ENCODE results near the gene SF3B1. TPM values are rescaled to one million over a fixed set of nuclear protein-coding genes. Genes with fewer than 3 reads are reported as not detected.

The SF3B1 gene
- total RNA-seq, 1 experiment from 2014 or later = 156 TPM

- no peak overlapping the region for H3K27ac ChIP-seq
- no peaks in the 10 kb centered on the region for H3K79me2 ChIP-seq (ENCODE audit: low read depth)
- no peak overlapping the region for H2AFZ ChIP-seq
- H3F3A ChIP-seq (ENCODE audit: insufficient read depth, low read depth) = no peaks in the 10 kb centered on the region
- no peaks in the 10 kb centered on the region for H3K36me3 ChIP-seq (ENCODE audit: low read depth)
- no peaks in the 10 kb centered on the region for H4K20me1 ChIP-seq (ENCODE audit: insufficient read depth)
- no peaks in the 10 kb centered on the region for H3K9me3 ChIP-seq (ENCODE audit: insufficient read depth, low read depth)
- ChIA-PET CTCF (no interaction called here), POLR2A (ENCODE audit: unreplicated experiment) (no interaction called here)
- TF ChIP-seq CTCF (conservative IDR thresholded peaks at IDR 0.05) = no peak
- no peak for TF ChIP-seq EZH2 (IDR thresholded peaks at IDR 0.05; ENCODE audit: low read depth)
- no peak for DNase-seq
- H3K27me3 ChIP-seq (ENCODE audit: insufficient read depth, low read depth) = no peaks in the 10 kb centered on the region
- no peak overlapping the region for H3K4me2 ChIP-seq
- H3K9me2 ChIP-seq (ENCODE audit: insufficient read depth) = no peaks in the 10 kb centered on the region
- BruUV-seq (replicated peaks) = no TSS peak
- no peak overlapping the region for H3K4me3 ChIP-seq
- no peaks in the 10 kb centered on the region for H3K4me1 ChIP-seq (replicated peaks; ENCODE audit: insufficient read depth)
- intact Hi-C loops (cut with micrococcal nuclease; ENCODE audit: unreplicated experiment) = no loop called here
Observed at GRCh38 chr2:197359859-197360258, 75.0 kb downstream of the SF3B1 start.

- Histone ChIP-seq H3K27me3 (ENCODE audit: insufficient read depth, low read depth) (no peaks in the 10 kb centered on the region), H3K27ac (no peak overlapping the region), H3K4me3 (no peak overlapping the region), H3K79me2 (ENCODE audit: low read depth) (no peaks in the 10 kb centered on the region), H3F3A (ENCODE audit: insufficient read depth, low read depth) (no peaks in the 10 kb centered on the region), H3K9me2 (ENCODE audit: insufficient read depth) (no peaks in the 10 kb centered on the region), H3K9me3 (ENCODE audit: insufficient read depth, low read depth) (no peaks in the 10 kb centered on the region), H2AFZ (no peak overlapping the region), H3K4me2 (no peak overlapping the region), H3K4me1 (replicated peaks; ENCODE audit: insufficient read depth) (no peaks in the 10 kb centered on the region), H3K36me3 (ENCODE audit: low read depth) (no peaks in the 10 kb centered on the region), H4K20me1 (ENCODE audit: insufficient read depth) (no peaks in the 10 kb centered on the region)
- TF ChIP-seq CTCF (conservative IDR thresholded peaks at IDR 0.05) (no peak), EZH2 (IDR thresholded peaks at IDR 0.05; ENCODE audit: low read depth) (no peak)
- ChIA-PET CTCF (no interaction called here), POLR2A (ENCODE audit: unreplicated experiment) (no interaction called here)
- BruUV-seq (replicated peaks) = no TSS peak
- DNase-seq = no peak
- intact Hi-C loops (cut with micrococcal nuclease; ENCODE audit: unreplicated experiment) = no loop called here
Observed at GRCh38 chr2:197358931-197359330, 75.9 kb downstream of the SF3B1 start.

- no peaks in the 10 kb centered on the region for H3K9me3 ChIP-seq (ENCODE audit: insufficient read depth, low read depth)
- no peak overlapping the region for H3K27ac ChIP-seq
- intact Hi-C loops (cut with micrococcal nuclease; ENCODE audit: unreplicated experiment) = no loop called here
- DNase-seq = no peak
- no peak overlapping the region for H3K4me3 ChIP-seq
- H3K4me1 ChIP-seq (replicated peaks; ENCODE audit: insufficient read depth) = no peaks in the 10 kb centered on the region
- no peak overlapping the region for H3K4me2 ChIP-seq
- ChIA-PET CTCF (no interaction called here), POLR2A (ENCODE audit: unreplicated experiment) (interaction anchor here (0.6 kb wide), 1 partner anchor 107 kb away, joined by 3 read pairs; no protein-coding TSS in a partner anchor)
- TF ChIP-seq EZH2 (IDR thresholded peaks at IDR 0.05; ENCODE audit: low read depth) = no peak
- no peak for TF ChIP-seq CTCF (conservative IDR thresholded peaks at IDR 0.05)
- no peaks in the 10 kb centered on the region for H3K79me2 ChIP-seq (ENCODE audit: low read depth)
- no peaks in the 10 kb centered on the region for H3K36me3 ChIP-seq (ENCODE audit: low read depth)
- H2AFZ ChIP-seq = no peak overlapping the region
- no TSS peak for BruUV-seq (replicated peaks)
- no peaks in the 10 kb centered on the region for H4K20me1 ChIP-seq (ENCODE audit: insufficient read depth)
- no peaks in the 10 kb centered on the region for H3K9me2 ChIP-seq (ENCODE audit: insufficient read depth)
- H3F3A ChIP-seq (ENCODE audit: insufficient read depth, low read depth) = no peaks in the 10 kb centered on the region
- H3K27me3 ChIP-seq (ENCODE audit: insufficient read depth, low read depth) = no peaks in the 10 kb centered on the region
Observed at GRCh38 chr2:197357986-197358385, 76.8 kb downstream of the SF3B1 start.
